ENCODE measurements around the gene MYL5. TPM values are rescaled to one million over a fixed set of nuclear protein-coding genes. Genes with fewer than 3 reads are reported as not detected.

The MYL5 gene
- total and polyA plus RNA-seq, 3 donors from 2014 or later = 33.9 to 45.0 (median 34.2) TPM

DNA sequence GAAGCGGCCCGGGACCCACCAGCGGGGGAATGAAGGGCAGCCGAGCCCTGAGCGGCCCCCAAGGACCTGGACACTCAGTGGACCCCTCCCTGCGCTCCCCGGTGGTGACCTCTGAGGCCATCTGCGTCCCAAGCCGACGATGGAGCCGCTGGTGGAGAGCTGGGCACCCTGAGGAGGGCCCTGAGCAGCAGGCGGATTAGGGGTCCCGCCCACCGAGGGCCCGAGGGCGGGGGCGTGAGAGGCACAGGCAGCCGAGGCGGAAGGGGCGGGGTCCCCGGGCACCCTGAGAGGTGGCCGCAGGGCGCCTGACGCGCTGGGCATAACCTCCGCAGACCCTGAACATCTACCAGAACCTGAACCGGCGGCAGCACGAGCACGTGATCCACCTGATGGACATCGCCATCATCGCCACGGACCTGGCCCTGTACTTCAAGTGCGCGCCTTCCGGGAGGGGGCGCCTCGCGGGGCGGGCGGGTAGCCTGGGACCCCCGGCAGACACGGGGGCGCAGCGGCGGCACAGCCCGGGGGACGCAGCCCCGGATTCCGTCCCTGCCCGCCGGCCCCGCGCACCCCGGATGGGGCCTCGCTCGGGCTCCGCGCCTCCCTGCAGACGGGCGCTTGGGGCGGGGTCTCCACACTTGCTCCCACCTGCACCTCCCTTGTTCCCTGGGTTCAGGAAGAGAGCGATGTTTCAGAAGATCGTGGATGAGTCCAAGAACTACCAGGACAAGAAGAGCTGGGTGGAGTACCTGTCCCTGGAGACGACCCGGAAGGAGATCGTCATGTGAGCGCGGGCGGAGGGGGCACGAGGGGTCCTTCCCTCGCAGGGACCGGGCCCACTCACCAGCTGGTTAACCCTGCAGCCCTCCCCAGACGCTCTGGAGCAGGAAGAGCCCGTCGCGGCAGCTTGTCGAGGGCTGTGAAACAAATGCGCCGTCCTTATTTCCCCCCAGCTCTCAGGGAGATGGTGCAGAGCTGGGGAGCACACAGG lies 10.6 kb upstream of the MYL5 start:
- no peaks in the 10 kb centered on the region for H3K36me3 ChIP-seq (ENCODE audit: low read depth, missing control alignments)
- H3K4me3 ChIP-seq = peak overlapping the region; percentile 59 to 65
- no peak for TF ChIP-seq POLR2A (IDR thresholded peaks at IDR 0.05)
- TF ChIP-seq, protein P1, sequence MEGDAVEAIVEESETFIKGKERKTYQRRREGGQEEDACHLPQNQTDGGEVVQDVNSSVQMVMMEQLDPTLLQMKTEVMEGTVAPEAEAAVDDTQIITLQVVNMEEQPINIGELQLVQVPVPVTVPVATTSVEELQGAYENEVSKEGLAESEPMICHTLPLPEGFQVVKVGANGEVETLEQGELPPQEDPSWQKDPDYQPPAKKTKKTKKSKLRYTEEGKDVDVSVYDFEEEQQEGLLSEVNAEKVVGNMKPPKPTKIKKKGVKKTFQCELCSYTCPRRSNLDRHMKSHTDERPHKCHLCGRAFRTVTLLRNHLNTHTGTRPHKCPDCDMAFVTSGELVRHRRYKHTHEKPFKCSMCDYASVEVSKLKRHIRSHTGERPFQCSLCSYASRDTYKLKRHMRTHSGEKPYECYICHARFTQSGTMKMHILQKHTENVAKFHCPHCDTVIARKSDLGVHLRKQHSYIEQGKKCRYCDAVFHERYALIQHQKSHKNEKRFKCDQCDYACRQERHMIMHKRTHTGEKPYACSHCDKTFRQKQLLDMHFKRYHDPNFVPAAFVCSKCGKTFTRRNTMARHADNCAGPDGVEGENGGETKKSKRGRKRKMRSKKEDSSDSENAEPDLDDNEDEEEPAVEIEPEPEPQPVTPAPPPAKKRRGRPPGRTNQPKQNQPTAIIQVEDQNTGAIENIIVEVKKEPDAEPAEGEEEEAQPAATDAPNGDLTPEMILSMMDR (IDR thresholded peaks at IDR 0.05) = no peak
- WGBS, 2 donors = 2 to 6% methylated on average over 8 to 59 of the region's 80 CpGs
- intact Hi-C loops (cut with DNase I; ENCODE audit: low total_unique reads) = no loop called here
- H3K9me3 ChIP-seq = no peaks in the 10 kb centered on the region
- peak; percentile 64 for DNase-seq
- H3K4me1 ChIP-seq = peaks cover 5% of the 10 kb centered on the region
- no peak overlapping the region for H3K27ac ChIP-seq
- H3K27me3 ChIP-seq = no peaks in the 10 kb centered on the region

DNA sequence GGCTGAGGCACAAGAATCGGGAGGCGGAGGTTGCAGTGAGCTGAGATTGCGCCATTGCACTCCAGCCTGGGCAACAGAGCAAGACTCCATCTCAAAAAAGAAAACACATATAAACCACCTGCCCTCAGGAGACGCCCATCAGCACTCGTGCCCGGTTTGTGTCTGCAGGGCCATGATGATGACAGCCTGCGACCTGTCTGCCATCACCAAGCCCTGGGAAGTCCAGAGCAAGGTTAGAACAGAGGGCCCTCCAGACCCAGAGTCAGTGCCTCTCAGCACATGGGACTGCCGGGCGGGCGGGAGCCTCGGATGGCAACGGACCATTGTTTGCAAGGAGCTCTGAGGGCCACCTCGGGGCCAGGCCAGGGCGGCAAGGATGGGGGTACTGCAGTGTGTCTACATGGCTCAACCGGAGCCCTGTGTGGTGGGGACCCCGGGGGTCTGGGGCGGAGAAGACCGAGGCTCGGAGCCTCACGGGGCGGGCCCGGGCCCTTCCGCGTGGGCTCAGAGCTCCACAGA lies 9.6 kb upstream of the MYL5 start:
- H3K4me1 ChIP-seq = peaks cover 5% of the 10 kb centered on the region
- peak overlapping the region in 1 of 2 donors; percentile 65 for H3K4me3 ChIP-seq
- TF ChIP-seq POLR2A (IDR thresholded peaks at IDR 0.05) = no peak
- TF ChIP-seq, protein P1 (IDR thresholded peaks at IDR 0.05) = no peak
- DNase-seq = no peak
- 88 to 89% methylated on average over 22 to 24 of the region's 24 CpGs for WGBS, 2 donors
- no peak overlapping the region for H3K27ac ChIP-seq
- H3K9me3 ChIP-seq = no peaks in the 10 kb centered on the region
- no peaks in the 10 kb centered on the region for H3K27me3 ChIP-seq
- intact Hi-C loops (cut with DNase I; ENCODE audit: low total_unique reads) = no loop called here
- H3K36me3 ChIP-seq (ENCODE audit: low read depth, missing control alignments) = no peaks in the 10 kb centered on the region

DNA sequence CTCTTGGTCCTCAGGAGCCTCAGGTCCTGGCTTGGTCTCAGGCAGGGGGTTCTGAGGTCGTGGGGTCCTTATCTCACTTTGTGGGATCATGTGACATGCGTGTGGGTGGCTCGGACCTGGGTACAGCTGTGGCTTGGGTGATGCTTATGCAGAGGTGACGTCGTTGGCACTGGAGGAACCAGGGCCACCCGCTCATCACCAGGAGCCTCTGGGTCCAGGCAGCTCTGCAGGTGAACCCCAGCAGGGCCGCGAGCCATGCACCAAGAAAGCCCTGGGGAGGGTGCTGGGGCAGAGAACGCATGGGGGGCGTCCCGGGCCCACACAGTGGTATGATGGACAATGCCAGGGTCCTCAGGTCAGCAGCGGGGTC lies 9.0 kb upstream of the MYL5 start:
- 84 to 90% methylated on average over 10 to 12 of the region's 12 CpGs for whole genome bisulfite sequencing, 2 donors
- intact Hi-C loops (cut with DNase I; ENCODE audit: low total_unique reads) = no loop called here
- H3K27ac ChIP-seq = no peak overlapping the region
- H3K4me3 ChIP-seq = no peak overlapping the region
- H3K9me3 ChIP-seq = no peaks in the 10 kb centered on the region
- no peak for DNase-seq
- no peak for TF ChIP-seq POLR2A (IDR thresholded peaks at IDR 0.05)
- TF ChIP-seq, protein P1 (IDR thresholded peaks at IDR 0.05) = no peak
- H3K36me3 ChIP-seq (ENCODE audit: low read depth, missing control alignments) = no peaks in the 10 kb centered on the region
- H3K27me3 ChIP-seq = no peaks in the 10 kb centered on the region
- H3K4me1 ChIP-seq = peaks cover 5% of the 10 kb centered on the region

DNA sequence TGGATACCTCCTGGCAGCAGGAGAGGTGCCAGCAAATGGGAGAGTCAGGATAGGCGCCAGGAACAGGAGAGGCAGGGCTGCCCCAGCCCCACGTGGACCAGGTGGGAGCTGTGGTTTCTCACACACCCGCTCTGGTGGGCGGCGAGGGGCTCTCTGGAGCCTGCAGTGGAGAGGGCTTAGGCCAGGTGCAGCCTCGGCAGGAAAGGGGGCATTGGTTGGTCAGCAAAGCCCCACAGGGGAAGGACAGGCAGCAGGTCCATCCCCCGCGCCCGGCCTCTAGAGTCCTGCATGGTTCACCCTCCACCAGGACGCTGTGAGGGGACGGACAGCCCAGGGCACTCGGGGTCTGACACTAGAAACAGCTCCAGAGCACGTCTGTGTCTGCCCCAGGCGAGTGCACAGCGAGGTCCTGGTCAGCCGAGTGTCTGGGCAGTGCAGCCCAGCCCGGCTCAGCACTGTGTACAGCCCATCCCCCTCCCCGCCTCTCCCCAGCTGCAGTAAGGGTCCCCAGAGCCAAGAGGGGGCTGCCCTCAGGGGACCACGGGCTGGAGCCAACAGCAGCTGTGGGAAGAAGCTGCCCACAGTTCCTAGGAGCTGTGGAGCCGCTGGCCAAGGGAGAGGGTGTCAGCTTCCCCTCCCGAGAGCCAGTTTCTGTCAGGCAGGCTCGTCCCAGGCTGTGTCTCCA lies 8.4 kb upstream of the MYL5 start:
- no peaks in the 10 kb centered on the region for H3K36me3 ChIP-seq (ENCODE audit: low read depth, missing control alignments)
- DNase-seq = no peak
- WGBS, 2 donors = 63 to 81% methylated on average over 5 to 22 of the region's 22 CpGs

More for the DNA sequence above, 8.4 kb upstream of the MYL5 start:
- no peak for TF ChIP-seq POLR2A (IDR thresholded peaks at IDR 0.05)
- TF ChIP-seq, protein P1 (IDR thresholded peaks at IDR 0.05) = no peak
- H3K27me3 ChIP-seq = no peaks in the 10 kb centered on the region
- H3K27ac ChIP-seq = no peak overlapping the region
- peaks cover 5% of the 10 kb centered on the region for H3K4me1 ChIP-seq
- intact Hi-C loops (cut with DNase I; ENCODE audit: low total_unique reads) = no loop called here
- no peak overlapping the region for H3K4me3 ChIP-seq
- H3K9me3 ChIP-seq = no peaks in the 10 kb centered on the region
